Cardiac fibroblast (primary cell): Measurements from ENCODE around the gene HSPBAP1.

Experiments used
- DNase-seq, 2 donors: peaks; one replicate each; pipeline versions ENCODE4 v3.0.0 to v3.0.0-alpha.2; 2010; ENCODE audit warnings: low read depth in 2 of 2
- H3K4me3 ChIP-seq, 2 donors: replicated peaks in 1 of 2; 1 replicate in 1 of 2; 2 replicates in 1 of 2; pipeline ENCODE4 v1.5.1; 2011; ENCODE audit warnings: low read depth in 2 of 2, low read length in 2 of 2, mild to moderate bottlenecking in 2 of 2, moderate library complexity in 1 of 2
- CTCF ChIP-seq: IDR thresholded peaks from one replicate; pipeline ENCODE4 v1.5.1; 2011; ENCODE audit warnings: low read depth, mild to moderate bottlenecking, low read length, inconsistent platforms

The HSPBAP1 gene

GRCh38 chr3:122793568-122794416 is at the start of gene HSPBAP1:
HSPBAP1 (minus strand) TSS chr3:122793831; CDS start chr3:122793680, 151 bp downstream.
- H3K4me3 ChIP-seq, result peak within 1 kb of the TSS; percentile 75 to 77
- DNase-seq, result peak; percentile 92 to 93
- TF ChIP-seq CTCF, result no peak

GRCh38 chr3:122835590-122835989 is 42.0 kb upstream of the HSPBAP1 start:
- no peak for TF ChIP-seq CTCF
- no peak overlapping the region for H3K4me3 ChIP-seq
- DNase-seq, result no peak

GRCh38 chr3:122828281-122828680 is 34.6 kb upstream of the HSPBAP1 start:
- no peak for DNase-seq
- TF ChIP-seq CTCF, result no peak
- no peak overlapping the region for H3K4me3 ChIP-seq

- DNase-seq, result no peak
- no peak overlapping the region for H3K4me3 ChIP-seq
- no peak for TF ChIP-seq CTCF
These were observed 32.6 kb upstream of the HSPBAP1 start for GRCh38 chr3:122826278-122826677.

- no peak overlapping the region for H3K4me3 ChIP-seq
- DNase-seq, result no peak
- no peak for TF ChIP-seq CTCF
These were observed 31.8 kb upstream of the HSPBAP1 start for GRCh38 chr3:122825460-122825859.

GRCh38 chr3:122824465-122825381 is 31.1 kb upstream of the HSPBAP1 start:
- no peak for DNase-seq
- no peak for TF ChIP-seq CTCF
- H3K4me3 ChIP-seq, result no peak overlapping the region
